ENCODE data around the gene SLC7A1. TPM values are rescaled to one million over a fixed set of nuclear protein-coding genes. Genes with fewer than 3 reads are reported as not detected.

The SLC7A1 gene
- total RNA-seq, 1 experiment from 2014 or later, result 84.5 TPM

GRCh38 chr13:29523199-29523961, 72.1 kb downstream of the SLC7A1 start:
- ChIA-PET POLR2A (no interaction called here), CTCF (interaction anchor here (2.0 kb wide), 1 partner anchor 15 kb away, joined by 7 read pairs; no protein-coding TSS in a partner anchor)
- no peak for ATAC-seq
- Mint-ChIP-seq H3K27me3 (ENCODE audit: low read depth) (no peaks in the 10 kb centered on the region), H3K27ac (no peak overlapping the region), H3K36me3 (peaks cover 64% of the 10 kb centered on the region), H3K9me3 (no peaks in the 10 kb centered on the region), H3K4me3 (no peak overlapping the region), H3K4me1 (peaks cover 5% of the 10 kb centered on the region; the same call in 1 of the 2 replicates)
- TF ChIP-seq ELF4 (CRISPR knock-in tag; IDR thresholded peaks at IDR 0.05; ENCODE audit: low read depth) (no peak), TEAD1 (CRISPR knock-in tag; IDR thresholded peaks at IDR 0.05) (no peak), ZNF219 (CRISPR knock-in tag; IDR thresholded peaks at IDR 0.05; ENCODE audit: borderline replicate concordance) (no peak), NFATC4 (CRISPR knock-in tag; IDR thresholded peaks at IDR 0.05) (no peak), JUN (CRISPR knock-in tag; IDR thresholded peaks at IDR 0.05) (no peak), SMAD4 (CRISPR knock-in tag; IDR thresholded peaks at IDR 0.05) (no peak), PRRX2 (CRISPR knock-in tag; IDR thresholded peaks at IDR 0.05) (no peak), TP53 (CRISPR knock-in tag; IDR thresholded peaks at IDR 0.05) (no peak), TEAD4 (CRISPR knock-in tag; IDR thresholded peaks at IDR 0.05) (no peak), E2F4 (CRISPR knock-in tag; IDR thresholded peaks at IDR 0.05; ENCODE audit: borderline replicate concordance, low read depth) (no peak), SMAD3 (CRISPR knock-in tag; IDR thresholded peaks at IDR 0.05; ENCODE audit: borderline replicate concordance) (no peak), ZNF416 (CRISPR knock-in tag; IDR thresholded peaks at IDR 0.05) (no peak), ATF6 (CRISPR knock-in tag; IDR thresholded peaks at IDR 0.05) (no peak), MYBL2 (CRISPR knock-in tag; IDR thresholded peaks at IDR 0.05) (no peak)
- TF ChIP-seq, protein P1, sequence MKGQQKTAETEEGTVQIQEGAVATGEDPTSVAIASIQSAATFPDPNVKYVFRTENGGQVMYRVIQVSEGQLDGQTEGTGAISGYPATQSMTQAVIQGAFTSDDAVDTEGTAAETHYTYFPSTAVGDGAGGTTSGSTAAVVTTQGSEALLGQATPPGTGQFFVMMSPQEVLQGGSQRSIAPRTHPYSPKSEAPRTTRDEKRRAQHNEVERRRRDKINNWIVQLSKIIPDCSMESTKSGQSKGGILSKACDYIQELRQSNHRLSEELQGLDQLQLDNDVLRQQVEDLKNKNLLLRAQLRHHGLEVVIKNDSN (CRISPR knock-in tag; IDR thresholded peaks at IDR 0.05), result no peak
- TF ChIP-seq, protein P2, sequence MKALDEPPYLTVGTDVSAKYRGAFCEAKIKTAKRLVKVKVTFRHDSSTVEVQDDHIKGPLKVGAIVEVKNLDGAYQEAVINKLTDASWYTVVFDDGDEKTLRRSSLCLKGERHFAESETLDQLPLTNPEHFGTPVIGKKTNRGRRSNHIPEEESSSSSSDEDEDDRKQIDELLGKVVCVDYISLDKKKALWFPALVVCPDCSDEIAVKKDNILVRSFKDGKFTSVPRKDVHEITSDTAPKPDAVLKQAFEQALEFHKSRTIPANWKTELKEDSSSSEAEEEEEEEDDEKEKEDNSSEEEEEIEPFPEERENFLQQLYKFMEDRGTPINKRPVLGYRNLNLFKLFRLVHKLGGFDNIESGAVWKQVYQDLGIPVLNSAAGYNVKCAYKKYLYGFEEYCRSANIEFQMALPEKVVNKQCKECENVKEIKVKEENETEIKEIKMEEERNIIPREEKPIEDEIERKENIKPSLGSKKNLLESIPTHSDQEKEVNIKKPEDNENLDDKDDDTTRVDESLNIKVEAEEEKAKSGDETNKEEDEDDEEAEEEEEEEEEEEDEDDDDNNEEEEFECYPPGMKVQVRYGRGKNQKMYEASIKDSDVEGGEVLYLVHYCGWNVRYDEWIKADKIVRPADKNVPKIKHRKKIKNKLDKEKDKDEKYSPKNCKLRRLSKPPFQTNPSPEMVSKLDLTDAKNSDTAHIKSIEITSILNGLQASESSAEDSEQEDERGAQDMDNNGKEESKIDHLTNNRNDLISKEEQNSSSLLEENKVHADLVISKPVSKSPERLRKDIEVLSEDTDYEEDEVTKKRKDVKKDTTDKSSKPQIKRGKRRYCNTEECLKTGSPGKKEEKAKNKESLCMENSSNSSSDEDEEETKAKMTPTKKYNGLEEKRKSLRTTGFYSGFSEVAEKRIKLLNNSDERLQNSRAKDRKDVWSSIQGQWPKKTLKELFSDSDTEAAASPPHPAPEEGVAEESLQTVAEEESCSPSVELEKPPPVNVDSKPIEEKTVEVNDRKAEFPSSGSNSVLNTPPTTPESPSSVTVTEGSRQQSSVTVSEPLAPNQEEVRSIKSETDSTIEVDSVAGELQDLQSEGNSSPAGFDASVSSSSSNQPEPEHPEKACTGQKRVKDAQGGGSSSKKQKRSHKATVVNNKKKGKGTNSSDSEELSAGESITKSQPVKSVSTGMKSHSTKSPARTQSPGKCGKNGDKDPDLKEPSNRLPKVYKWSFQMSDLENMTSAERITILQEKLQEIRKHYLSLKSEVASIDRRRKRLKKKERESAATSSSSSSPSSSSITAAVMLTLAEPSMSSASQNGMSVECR (CRISPR knock-in tag; IDR thresholded peaks at IDR 0.05; ENCODE audit: borderline replicate concordance), result no peak
- TF ChIP-seq, protein P3, sequence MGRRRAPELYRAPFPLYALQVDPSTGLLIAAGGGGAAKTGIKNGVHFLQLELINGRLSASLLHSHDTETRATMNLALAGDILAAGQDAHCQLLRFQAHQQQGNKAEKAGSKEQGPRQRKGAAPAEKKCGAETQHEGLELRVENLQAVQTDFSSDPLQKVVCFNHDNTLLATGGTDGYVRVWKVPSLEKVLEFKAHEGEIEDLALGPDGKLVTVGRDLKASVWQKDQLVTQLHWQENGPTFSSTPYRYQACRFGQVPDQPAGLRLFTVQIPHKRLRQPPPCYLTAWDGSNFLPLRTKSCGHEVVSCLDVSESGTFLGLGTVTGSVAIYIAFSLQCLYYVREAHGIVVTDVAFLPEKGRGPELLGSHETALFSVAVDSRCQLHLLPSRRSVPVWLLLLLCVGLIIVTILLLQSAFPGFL (CRISPR knock-in tag; IDR thresholded peaks at IDR 0.05; ENCODE audit: borderline replicate concordance), result no peak
- DNase-seq (ENCODE audit: low spot score), result no peak

Data from WTC11 (cell line).